ENCODE measurements around the gene APOBEC3C.
"Not testable (repeated sequence)": the region's sequence is repeated elsewhere in the genome, so short reads cannot be mapped to it uniquely, and the experiment has no call there.

DNA sequence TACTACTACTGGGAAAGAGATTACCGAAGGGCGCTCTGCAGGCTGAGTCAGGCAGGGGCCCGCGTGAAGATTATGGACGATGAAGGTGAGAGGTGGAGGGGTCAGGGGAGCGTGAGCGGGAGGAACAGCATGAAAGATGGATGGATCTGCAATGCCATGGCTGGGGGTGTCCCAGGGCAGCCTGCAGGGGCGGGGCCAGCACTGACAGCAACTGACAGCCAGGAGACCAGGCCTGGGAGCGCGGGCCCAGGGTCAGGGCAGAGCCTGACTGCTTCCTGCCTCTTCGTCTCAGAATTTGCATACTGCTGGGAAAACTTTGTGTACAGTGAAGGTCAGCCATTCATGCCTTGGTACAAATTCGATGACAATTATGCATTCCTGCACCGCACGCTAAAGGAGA is 31.1 kb downstream of the APOBEC3C start:
- TF ChIP-seq, protein P1, sequence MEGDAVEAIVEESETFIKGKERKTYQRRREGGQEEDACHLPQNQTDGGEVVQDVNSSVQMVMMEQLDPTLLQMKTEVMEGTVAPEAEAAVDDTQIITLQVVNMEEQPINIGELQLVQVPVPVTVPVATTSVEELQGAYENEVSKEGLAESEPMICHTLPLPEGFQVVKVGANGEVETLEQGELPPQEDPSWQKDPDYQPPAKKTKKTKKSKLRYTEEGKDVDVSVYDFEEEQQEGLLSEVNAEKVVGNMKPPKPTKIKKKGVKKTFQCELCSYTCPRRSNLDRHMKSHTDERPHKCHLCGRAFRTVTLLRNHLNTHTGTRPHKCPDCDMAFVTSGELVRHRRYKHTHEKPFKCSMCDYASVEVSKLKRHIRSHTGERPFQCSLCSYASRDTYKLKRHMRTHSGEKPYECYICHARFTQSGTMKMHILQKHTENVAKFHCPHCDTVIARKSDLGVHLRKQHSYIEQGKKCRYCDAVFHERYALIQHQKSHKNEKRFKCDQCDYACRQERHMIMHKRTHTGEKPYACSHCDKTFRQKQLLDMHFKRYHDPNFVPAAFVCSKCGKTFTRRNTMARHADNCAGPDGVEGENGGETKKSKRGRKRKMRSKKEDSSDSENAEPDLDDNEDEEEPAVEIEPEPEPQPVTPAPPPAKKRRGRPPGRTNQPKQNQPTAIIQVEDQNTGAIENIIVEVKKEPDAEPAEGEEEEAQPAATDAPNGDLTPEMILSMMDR (IDR thresholded peaks at IDR 0.05), result not testable (repeated sequence)
- not testable (repeated sequence) for TF ChIP-seq POLR2AphosphoS5 (IDR thresholded peaks at IDR 0.05; ENCODE audit: insufficient read depth in 1 of 2, low read depth in 1 of 2); POLR2A (IDR thresholded peaks at IDR 0.05)

Measured in vagina (tissue), 2 donors.